ENCODE data around the gene SETD1A. TPM values are rescaled to one million over a fixed set of nuclear protein-coding genes. Genes with fewer than 3 reads are reported as not detected.

SETD1A gene
- total and polyA plus RNA-seq, 9 of the 15 experiments (the other 6 are each of a cell fraction or from before 2014, with no cell fraction given): 0.08 to 36.0 (median 4.2) TPM

DNA sequence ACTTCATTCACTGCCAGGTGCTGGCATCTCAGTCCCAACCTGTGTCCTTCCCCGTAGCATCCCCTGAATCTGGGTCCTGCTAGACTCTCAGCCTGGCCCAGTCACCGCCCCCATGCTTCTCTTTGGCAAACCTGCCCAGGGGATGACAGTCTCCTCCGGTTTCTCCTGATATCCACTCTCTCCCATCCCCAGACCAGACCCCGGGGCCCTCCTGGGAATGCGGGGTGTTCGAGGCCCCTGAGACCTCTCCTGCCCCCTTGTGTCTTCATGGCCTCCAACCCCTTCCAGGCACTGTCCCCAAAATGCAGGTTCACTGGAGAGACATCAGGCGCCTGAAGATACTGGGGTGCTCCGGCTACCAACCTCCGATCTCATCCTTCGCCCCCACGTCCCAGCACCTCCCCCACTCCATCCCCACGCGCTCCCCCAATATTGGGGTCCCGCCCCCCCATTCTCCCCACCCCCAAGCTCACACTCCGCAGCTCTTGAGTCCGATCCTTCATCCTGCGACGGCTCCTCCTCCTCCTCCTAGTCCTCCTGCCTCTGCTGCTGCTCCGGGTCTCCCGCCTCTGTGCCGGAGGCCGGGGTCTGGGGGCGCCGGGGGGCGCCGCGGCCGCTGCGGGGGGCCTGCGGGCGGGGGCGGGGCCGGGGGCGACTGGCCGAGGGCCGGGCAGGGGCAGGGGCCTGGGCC is 52.5 kb downstream of the SETD1A start:
- Histone ChIP-seq H3K9ac (ENCODE audit: insufficient read depth in 1 of 2, low read depth in 2 of 2, low read length in 2 of 2) (no peak overlapping the region), H4K20me1 (replicated peaks; ENCODE audit: control insufficient read depth, insufficient read depth, low read length) (no peaks in the 10 kb centered on the region), H3K27ac (ENCODE audit: extremely low read depth, low read depth, low read length) (no peak overlapping the region), H3K4me1 (replicated peaks in 1 of 2; ENCODE audit: control insufficient read depth in 2 of 2, insufficient read depth in 2 of 2, low read length in 2 of 2) (peaks cover 6 to 19% of the 10 kb centered on the region in 2 experiments; a peak in 3 of 5 replicates), H3K27me3 (ENCODE audit: control insufficient read depth in 2 of 2, insufficient read depth in 2 of 2, low read length in 2 of 2) (peaks cover 13 to 23% of the 10 kb centered on the region in 2 experiments; a peak in 4 of 5 replicates), H3K9me3 (replicated peaks; ENCODE audit: control insufficient read depth, insufficient read depth, low read depth, low read length) (no peaks in the 10 kb centered on the region), H3K4me2 (ENCODE audit: insufficient read depth, low read length) (no peak overlapping the region), H3K9me1 (ENCODE audit: control insufficient read depth, insufficient read depth, low read length) (no peaks in the 10 kb centered on the region), H3K4me3 (no peak overlapping the region), H2AFZ (ENCODE audit: low read depth, low read length) (no peak overlapping the region), H3K36me3 (ENCODE audit: control insufficient read depth, insufficient read depth, low read length) (no peaks in the 10 kb centered on the region), H3K79me2 (ENCODE audit: control insufficient read depth, insufficient read depth, low read length) (no peaks in the 10 kb centered on the region)
- no peak for FAIRE-seq
- CTCF ChIA-PET (ENCODE audit: low intra/inter-chr PET ratio): no interaction called here
- POLR2A ChIA-PET: no interaction called here
- ATAC-seq: no peak
- no TSS peak for BruUV-seq (replicated peaks)
- intact Hi-C loops (cut with micrococcal nuclease) (no loop called here), in situ Hi-C loops (cut with MboI) (no loop called here)
- DNase-seq (ENCODE audit: extremely low read depth in 1 of 4, low spot score in 3 of 4): no peak
- WGBS (ENCODE audit: insufficient coverage, low coverage, missing lambda C conversion rate): 16% methylated on average over 12 of the region's 36 CpGs
- TF ChIP-seq ZBTB7A (IDR thresholded peaks at IDR 0.05; ENCODE audit: borderline replicate concordance, control insufficient read depth, low read depth, low read length) (peak; percentile 16; the same call in 1 of the 2 replicates), SRSF1 (IDR thresholded peaks at IDR 0.05; ENCODE audit: low read depth, low read length) (no peak), PBX2 (CRISPR knock-in tag; IDR thresholded peaks at IDR 0.05; ENCODE audit: low read depth) (no peak), PBX2 (tag; conservative IDR thresholded peaks at IDR 0.05; ENCODE audit: low read depth) (no peak), PCBP1 (IDR thresholded peaks at IDR 0.05; ENCODE audit: low read depth, low read length, poor library complexity, severe bottlenecking) (no peak), ZSCAN32 (CRISPR knock-in tag; IDR thresholded peaks at IDR 0.05) (no peak), CBFA2T3 (IDR thresholded peaks at IDR 0.05) (no peak), PHTF2 (CRISPR knock-in tag; IDR thresholded peaks at IDR 0.05) (no peak), RFX7 (CRISPR knock-in tag; IDR thresholded peaks at IDR 0.05) (no peak)
